ENCODE measurements around the gene KIF26A.

KIF26A gene

DNA sequence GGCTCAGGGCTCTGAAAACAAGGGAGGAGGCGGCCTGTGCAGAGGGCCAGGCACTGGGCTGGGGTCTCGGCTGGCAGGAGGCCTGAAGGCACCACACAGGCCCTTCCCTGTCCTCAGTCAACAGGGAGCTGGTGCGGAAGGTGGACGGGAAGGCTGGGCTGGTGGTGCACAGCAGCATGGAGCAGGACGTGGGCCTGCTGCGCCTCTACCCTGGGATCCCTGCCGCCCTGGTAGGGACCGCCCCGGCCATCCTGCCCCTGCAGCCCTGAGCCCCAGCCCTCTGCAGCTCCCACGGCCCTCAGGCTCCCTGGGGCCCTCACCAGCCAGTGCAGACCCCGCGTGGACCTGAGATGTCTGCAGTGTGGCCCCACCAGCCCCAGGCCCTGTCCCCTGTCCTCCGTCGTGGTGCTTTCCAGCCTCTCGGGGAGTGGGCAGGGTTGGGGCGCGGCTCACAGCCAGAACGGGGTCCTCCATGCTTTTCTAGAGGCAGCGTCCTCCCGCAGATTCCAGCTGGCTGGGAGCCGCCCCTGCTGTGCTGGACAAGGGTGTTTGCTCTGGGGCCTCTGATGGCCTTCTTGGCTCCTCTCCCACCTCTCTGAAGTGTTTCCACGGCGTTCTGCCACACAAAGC lies 34.8 kb upstream of the KIF26A start:
- H3K27ac ChIP-seq, result no peak overlapping the region
- no peak for TF ChIP-seq ZFX (IDR thresholded peaks at IDR 0.05)
- no peak for TF ChIP-seq CTCF (conservative IDR thresholded peaks at IDR 0.05)

DNA sequence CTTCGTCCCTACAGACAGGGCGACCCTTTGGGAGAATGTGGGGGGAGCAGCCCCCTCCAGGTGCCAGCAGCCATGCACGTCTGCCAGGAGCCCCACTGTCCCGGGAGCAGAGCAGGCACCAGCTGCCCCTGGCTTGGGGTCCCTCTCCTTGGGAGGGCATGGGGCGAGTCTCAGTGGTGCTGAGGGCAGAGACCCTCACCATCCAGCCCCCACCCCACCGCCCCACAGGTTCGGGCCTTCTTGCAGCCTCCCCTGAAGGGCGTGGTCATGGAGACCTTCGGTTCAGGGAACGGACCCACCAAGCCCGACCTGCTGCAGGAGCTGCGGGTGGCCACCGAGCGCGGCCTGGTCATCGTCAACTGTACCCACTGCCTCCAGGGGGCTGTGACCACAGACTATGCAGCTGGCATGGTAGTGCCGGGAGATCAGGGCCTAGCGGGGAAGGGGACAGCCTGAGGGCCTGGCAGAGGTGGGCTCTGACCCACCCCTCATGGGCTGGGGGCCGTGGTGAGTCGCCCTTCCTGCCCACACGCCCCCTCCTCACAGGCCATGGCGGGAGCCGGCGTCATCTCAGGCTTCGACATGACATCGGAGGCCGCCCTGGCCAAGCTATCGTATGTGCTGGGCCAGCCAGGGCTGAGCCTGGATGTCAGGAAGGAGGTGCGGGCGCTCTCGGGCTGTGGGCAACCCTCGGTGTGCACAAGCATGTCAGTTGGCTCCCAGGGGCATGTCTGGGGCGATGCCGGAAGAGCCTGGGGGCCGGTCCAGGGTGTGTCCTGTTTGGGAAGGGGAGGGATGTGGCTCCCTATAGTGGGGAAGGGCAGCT lies 34.1 kb upstream of the KIF26A start:
- H3K27ac ChIP-seq, result no peak overlapping the region
- TF ChIP-seq ZFX (IDR thresholded peaks at IDR 0.05) (no peak), CTCF (conservative IDR thresholded peaks at IDR 0.05) (no peak)

DNA sequence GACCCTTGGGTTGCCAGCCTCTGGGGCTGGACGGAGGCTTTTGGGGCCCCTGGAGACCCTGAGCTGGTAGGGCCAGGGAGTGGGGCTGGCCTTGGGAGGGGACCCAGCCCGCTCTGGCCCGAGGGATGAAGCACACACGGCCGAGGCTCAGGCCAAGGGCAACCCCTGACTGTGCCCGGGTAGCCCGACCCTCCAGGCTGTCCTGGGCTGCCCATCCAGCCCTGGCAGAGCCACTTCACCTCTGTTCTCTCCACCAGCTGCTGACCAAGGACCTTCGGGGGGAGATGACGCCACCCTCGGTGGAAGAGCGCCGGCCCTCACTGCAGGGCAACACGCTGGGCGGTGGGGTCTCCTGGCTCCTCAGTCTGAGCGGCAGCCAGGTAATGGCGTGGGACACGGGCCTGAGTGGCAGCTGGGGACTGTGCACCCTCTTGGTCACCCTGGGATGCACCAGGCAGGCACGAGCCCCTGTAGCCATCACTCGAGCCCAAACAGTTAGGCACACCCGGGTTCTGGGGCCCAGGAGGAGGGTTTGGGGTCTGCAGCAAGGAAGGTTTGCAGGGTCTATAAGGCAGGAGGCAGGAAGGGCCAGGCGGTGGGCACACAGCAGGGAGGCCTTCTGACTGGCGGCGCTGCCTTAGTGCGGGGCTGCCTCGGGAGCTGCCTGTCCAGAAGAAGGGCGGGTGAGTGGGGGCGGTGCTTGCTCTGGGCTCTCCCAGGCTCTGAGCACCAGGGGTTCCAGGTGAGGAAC lies 33.1 kb upstream of the KIF26A start:
- no peak overlapping the region for H3K27ac ChIP-seq
- TF ChIP-seq ZFX (IDR thresholded peaks at IDR 0.05), result no peak
- no peak for TF ChIP-seq CTCF (conservative IDR thresholded peaks at IDR 0.05)

GRCh38 chr14:104105822-104106470 lies 32.4 kb upstream of the KIF26A start:
- H3K27ac ChIP-seq, result no peak overlapping the region

GRCh38 chr14:104106471-104106991 lies 31.9 kb upstream of the KIF26A start:
- no peak overlapping the region for H3K27ac ChIP-seq
- TF ChIP-seq CTCF (conservative IDR thresholded peaks at IDR 0.05) (no peak), ZFX (IDR thresholded peaks at IDR 0.05) (no peak)

More at GRCh38 chr14:104105822-104106470, 32.4 kb upstream of the KIF26A start:
- no peak for TF ChIP-seq ZFX (IDR thresholded peaks at IDR 0.05)
- TF ChIP-seq CTCF (conservative IDR thresholded peaks at IDR 0.05), result no peak

DNA sequence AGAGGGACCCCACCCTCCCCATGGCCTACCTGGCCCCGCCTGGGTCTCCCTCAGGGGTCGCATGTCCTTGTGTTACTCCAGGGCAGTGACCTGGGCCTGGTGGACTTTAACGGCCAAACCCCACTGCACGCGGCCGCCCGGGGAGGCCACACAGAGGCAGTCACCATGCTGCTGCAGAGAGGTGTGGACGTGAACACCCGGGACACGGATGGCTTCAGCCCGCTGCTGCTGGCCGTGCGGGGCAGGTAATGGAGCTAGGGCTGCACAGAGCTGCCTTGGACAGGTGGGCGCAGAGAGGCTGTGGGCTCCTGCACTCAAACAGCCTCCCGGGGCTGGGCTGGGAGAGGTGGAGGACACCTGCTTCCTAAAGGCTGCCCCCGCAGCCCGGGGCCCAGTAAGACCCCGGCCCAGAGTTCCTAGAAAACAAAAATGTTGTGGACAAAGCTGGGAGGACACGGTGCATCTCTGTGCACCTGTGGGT lies 31.2 kb upstream of the KIF26A start:
- TF ChIP-seq CTCF (conservative IDR thresholded peaks at IDR 0.05), result no peak
- TF ChIP-seq ZFX (IDR thresholded peaks at IDR 0.05), result no peak
- H3K27ac ChIP-seq, result no peak overlapping the region
